ENCODE data around the gene SIVA1.

Gene SIVA1

DNA sequence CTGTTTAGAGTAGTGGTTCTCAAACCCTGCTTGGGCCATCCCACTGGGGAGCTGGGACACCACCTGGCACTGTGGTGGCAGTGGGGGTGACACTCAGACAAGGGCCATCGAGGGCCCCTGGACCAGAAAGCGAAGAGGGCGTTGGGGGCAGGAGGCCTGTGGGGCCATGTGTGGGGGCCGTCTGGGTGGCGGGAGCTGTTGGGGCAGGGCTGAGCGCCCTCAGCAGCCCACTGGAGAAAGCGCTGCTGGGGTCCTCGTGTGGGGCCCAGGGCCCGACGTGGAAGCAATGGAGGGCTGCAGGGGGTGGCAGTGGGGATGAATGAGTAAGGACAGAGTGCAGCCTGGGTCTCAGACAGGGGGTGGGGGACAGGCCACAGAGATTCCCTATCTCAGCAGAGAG is 34.8 kb upstream of the SIVA1 start:
- WGBS (ENCODE audit: extremely low coverage, insufficient coverage, insufficient read length), result no CpG with 5 or more reads among the region's 10 CpGs
- Histone ChIP-seq H2BK5ac (ENCODE audit: low read depth, low read length, poor library complexity) (no peak overlapping the region), H4K12ac (ENCODE audit: low read depth, low read length) (no peak overlapping the region), H4K91ac (ENCODE audit: low read depth, low read length) (no peak overlapping the region), H2BK120ac (ENCODE audit: insufficient read depth, low read length, poor library complexity) (no peak overlapping the region), H3K9ac (ENCODE audit: low read length) (no peak overlapping the region), H3K4me3 (ENCODE audit: low read depth, low read length) (no peak overlapping the region), H3K27ac (ENCODE audit: low read depth, low read length) (no peak overlapping the region), H2AFZ (ENCODE audit: insufficient read depth, low read length, poor library complexity) (no peak overlapping the region), H3K9me3 (ENCODE audit: insufficient read depth, low read depth, low read length) (peaks cover 2% of the 10 kb centered on the region), H3K79me1 (ENCODE audit: low read length) (no peaks in the 10 kb centered on the region), H3K14ac (ENCODE audit: low read length) (no peak overlapping the region), H3K4ac (ENCODE audit: low read depth, low read length) (no peak overlapping the region), H3K4me2 (ENCODE audit: low read length) (no peak overlapping the region), H3K79me2 (ENCODE audit: control insufficient read depth, insufficient read depth, low read length, poor library complexity) (no peaks in the 10 kb centered on the region), H3K4me1 (ENCODE audit: control insufficient read depth in 1 of 2, insufficient read depth in 2 of 2, low read length in 2 of 2) (peaks cover 0 to under 1% of the 10 kb centered on the region in 2 experiments), H3K23ac (ENCODE audit: low read length) (no peak overlapping the region), H3K18ac (ENCODE audit: low read length) (no peak overlapping the region), H3K36me3 (ENCODE audit: control insufficient read depth in 1 of 2, insufficient read depth in 2 of 2, low read length in 2 of 2) (peaks cover 74 to 76% of the 10 kb centered on the region in 2 experiments), H2AK5ac (ENCODE audit: low read length) (no peak overlapping the region), H3K27me3 (ENCODE audit: insufficient read depth, low read length) (no peaks in the 10 kb centered on the region), H4K8ac (ENCODE audit: low read depth, low read length) (no peak overlapping the region), H2BK12ac (ENCODE audit: low read length) (no peak overlapping the region)
- DNase-seq, result no peak

DNA sequence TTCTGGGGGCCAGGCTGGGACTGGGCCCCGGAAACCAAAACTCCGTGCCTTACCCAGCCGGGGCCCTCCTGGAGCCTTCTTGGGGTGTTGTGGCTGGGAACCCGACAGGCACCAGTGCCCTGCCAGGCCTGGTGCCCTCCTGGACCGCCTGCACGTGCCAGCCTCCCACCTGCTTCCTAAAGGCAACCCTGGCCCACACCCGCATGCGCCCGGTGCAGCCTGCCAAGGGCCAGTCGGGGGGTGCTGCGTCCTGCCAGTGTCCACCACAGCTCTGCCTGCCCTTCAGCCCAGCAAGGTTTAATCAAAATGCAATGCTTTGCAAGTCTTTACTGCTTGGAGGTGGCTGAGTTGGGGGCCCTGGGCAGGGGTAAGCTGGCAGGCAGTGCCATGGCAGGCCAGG is 34.1 kb upstream of the SIVA1 start:
- no peak overlapping the region for H2BK5ac ChIP-seq (ENCODE audit: low read depth, low read length, poor library complexity)
- H4K12ac ChIP-seq (ENCODE audit: low read depth, low read length), result no peak overlapping the region
- H3K9ac ChIP-seq (ENCODE audit: low read length), result no peak overlapping the region
- H3K4me1 ChIP-seq (ENCODE audit: control insufficient read depth in 1 of 2, insufficient read depth in 2 of 2, low read length in 2 of 2), result peaks cover 3 to 7% of the 10 kb centered on the region in 2 experiments
- no peaks in the 10 kb centered on the region for H3K27me3 ChIP-seq (ENCODE audit: insufficient read depth, low read length)
- H2AK5ac ChIP-seq (ENCODE audit: low read length), result no peak overlapping the region
- no peak overlapping the region for H2AFZ ChIP-seq (ENCODE audit: insufficient read depth, low read length, poor library complexity)
- H3K4ac ChIP-seq (ENCODE audit: low read depth, low read length), result no peak overlapping the region
- no peaks in the 10 kb centered on the region for H3K79me2 ChIP-seq (ENCODE audit: control insufficient read depth, insufficient read depth, low read length, poor library complexity)
- no peak overlapping the region for H3K18ac ChIP-seq (ENCODE audit: low read length)
- no peak overlapping the region for H3K4me3 ChIP-seq (ENCODE audit: low read depth, low read length)
- no peak overlapping the region for H3K4me2 ChIP-seq (ENCODE audit: low read length)
- peaks cover 2% of the 10 kb centered on the region for H3K9me3 ChIP-seq (ENCODE audit: insufficient read depth, low read depth, low read length)
- no peak overlapping the region for H4K8ac ChIP-seq (ENCODE audit: low read depth, low read length)
- H2BK120ac ChIP-seq (ENCODE audit: insufficient read depth, low read length, poor library complexity), result no peak overlapping the region
- H3K79me1 ChIP-seq (ENCODE audit: low read length), result no peaks in the 10 kb centered on the region
- no peak overlapping the region for H3K27ac ChIP-seq (ENCODE audit: low read depth, low read length)
- peaks cover 67 to 69% of the 10 kb centered on the region in 2 experiments for H3K36me3 ChIP-seq (ENCODE audit: control insufficient read depth in 1 of 2, insufficient read depth in 2 of 2, low read length in 2 of 2)
- no CpG with 5 or more reads among the region's 11 CpGs for WGBS (ENCODE audit: extremely low coverage, insufficient coverage, insufficient read length)
- H2BK12ac ChIP-seq (ENCODE audit: low read length), result no peak overlapping the region
- DNase-seq, result no peak
- no peak overlapping the region for H3K23ac ChIP-seq (ENCODE audit: low read length)
- H4K91ac ChIP-seq (ENCODE audit: low read depth, low read length), result no peak overlapping the region
- no peak overlapping the region for H3K14ac ChIP-seq (ENCODE audit: low read length)

DNA sequence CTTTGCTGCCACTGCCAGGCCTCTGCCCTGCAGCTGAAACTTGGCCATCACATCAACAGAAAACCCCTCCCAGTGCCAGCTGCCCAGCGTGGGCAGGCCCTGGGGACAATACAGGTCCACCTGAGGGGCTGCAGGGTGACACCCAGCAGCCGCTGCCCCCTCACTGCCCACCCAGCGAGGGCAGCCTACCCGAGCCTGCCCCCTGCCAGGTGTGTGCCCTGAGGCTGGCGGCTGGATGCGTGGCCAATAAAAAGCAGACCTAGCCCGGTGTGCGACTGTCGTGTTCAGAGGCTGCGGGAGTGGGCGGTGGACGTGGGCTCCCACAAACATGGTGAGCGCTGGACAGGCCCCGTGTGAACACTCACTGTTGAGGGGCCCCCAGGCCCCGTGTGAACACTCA is 33.6 kb upstream of the SIVA1 start:
- DNase-seq, result no peak
- H3K79me2 ChIP-seq (ENCODE audit: control insufficient read depth, insufficient read depth, low read length, poor library complexity), result peaks cover 2% of the 10 kb centered on the region
- no peak overlapping the region for H3K4me2 ChIP-seq (ENCODE audit: low read length)
- WGBS (ENCODE audit: extremely low coverage, insufficient coverage, insufficient read length), result no CpG with 5 or more reads among the region's 15 CpGs
- no peak overlapping the region for H3K27ac ChIP-seq (ENCODE audit: low read depth, low read length)
- H3K27me3 ChIP-seq (ENCODE audit: insufficient read depth, low read length), result no peaks in the 10 kb centered on the region
- H3K9ac ChIP-seq (ENCODE audit: low read length), result no peak overlapping the region
- no peak overlapping the region for H3K14ac ChIP-seq (ENCODE audit: low read length)
- H3K79me1 ChIP-seq (ENCODE audit: low read length), result peaks cover 2% of the 10 kb centered on the region
- H3K18ac ChIP-seq (ENCODE audit: low read length), result no peak overlapping the region
- peaks cover 3 to 7% of the 10 kb centered on the region in 2 experiments for H3K4me1 ChIP-seq (ENCODE audit: control insufficient read depth in 1 of 2, insufficient read depth in 2 of 2, low read length in 2 of 2)
- H2BK5ac ChIP-seq (ENCODE audit: low read depth, low read length, poor library complexity), result no peak overlapping the region
- no peak overlapping the region for H2BK12ac ChIP-seq (ENCODE audit: low read length)
- H3K4ac ChIP-seq (ENCODE audit: low read depth, low read length), result no peak overlapping the region
- no peak overlapping the region for H4K8ac ChIP-seq (ENCODE audit: low read depth, low read length)
- H4K12ac ChIP-seq (ENCODE audit: low read depth, low read length), result no peak overlapping the region
- H2AK5ac ChIP-seq (ENCODE audit: low read length), result no peak overlapping the region
- H3K36me3 ChIP-seq (ENCODE audit: control insufficient read depth in 1 of 2, insufficient read depth in 2 of 2, low read length in 2 of 2), result peaks cover 62 to 64% of the 10 kb centered on the region in 2 experiments
- no peak overlapping the region for H2AFZ ChIP-seq (ENCODE audit: insufficient read depth, low read length, poor library complexity)
- H2BK120ac ChIP-seq (ENCODE audit: insufficient read depth, low read length, poor library complexity), result no peak overlapping the region
- H3K4me3 ChIP-seq (ENCODE audit: low read depth, low read length), result no peak overlapping the region
- peaks cover 2% of the 10 kb centered on the region for H3K9me3 ChIP-seq (ENCODE audit: insufficient read depth, low read depth, low read length)
- H3K23ac ChIP-seq (ENCODE audit: low read length), result no peak overlapping the region
- no peak overlapping the region for H4K91ac ChIP-seq (ENCODE audit: low read depth, low read length)

DNA sequence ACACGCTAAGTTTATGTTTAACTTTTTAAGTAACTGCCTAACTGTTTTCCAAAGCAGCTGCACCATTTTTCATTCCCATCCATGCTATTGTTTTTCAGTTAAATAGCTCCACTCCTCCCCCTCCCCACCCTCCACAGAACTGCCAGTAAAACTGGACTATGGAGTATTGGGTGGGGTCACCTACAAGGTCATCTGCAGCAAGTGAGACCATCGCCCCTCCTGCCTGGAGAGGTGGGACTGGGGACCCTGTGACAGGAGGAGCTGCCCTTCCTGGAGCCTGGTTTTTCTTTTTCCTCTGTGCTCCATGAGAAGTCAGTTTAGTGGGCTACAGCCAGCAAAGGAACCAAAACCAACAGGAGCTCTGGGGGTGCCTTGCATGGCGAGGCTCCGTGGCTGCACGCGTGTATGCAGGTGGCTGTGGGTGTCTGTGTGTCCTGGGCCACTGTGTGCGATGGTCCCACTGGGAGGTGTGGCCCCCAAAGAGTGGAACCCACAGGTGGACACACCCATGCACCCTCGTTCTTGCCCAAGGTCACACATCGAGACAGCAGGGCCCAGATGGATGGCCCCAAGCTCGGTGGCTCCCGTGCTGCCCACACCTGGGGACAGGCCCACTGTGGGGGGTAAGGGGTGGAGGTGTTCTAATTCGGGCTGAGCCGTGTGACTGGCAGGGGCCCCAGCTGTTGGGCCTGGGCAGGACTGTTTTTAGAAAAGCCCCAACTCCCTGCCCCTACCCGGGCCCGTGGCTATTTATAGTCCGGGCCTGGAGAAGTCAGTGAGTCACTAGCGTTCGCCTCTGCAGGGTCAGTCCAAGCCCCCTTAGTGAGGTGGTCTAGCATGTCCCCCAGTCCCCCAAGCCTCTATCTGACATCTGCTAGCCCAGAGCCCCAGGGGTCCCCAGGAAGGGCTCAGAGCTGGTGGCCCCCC is 31.2 kb upstream of the SIVA1 start:
- Histone ChIP-seq H3K4me1 (ENCODE audit: control insufficient read depth in 1 of 2, insufficient read depth in 2 of 2, low read length in 2 of 2) (peaks cover 3 to 16% of the 10 kb centered on the region in 2 experiments), H3K27me3 (ENCODE audit: insufficient read depth, low read length) (no peaks in the 10 kb centered on the region), H4K91ac (ENCODE audit: low read depth, low read length) (no peak overlapping the region), H3K27ac (ENCODE audit: low read depth, low read length) (no peak overlapping the region), H3K79me2 (ENCODE audit: control insufficient read depth, insufficient read depth, low read length, poor library complexity) (peaks cover 2% of the 10 kb centered on the region), H3K4me2 (ENCODE audit: low read length) (no peak overlapping the region), H2BK5ac (ENCODE audit: low read depth, low read length, poor library complexity) (no peak overlapping the region), H2BK12ac (ENCODE audit: low read length) (no peak overlapping the region), H2BK120ac (ENCODE audit: insufficient read depth, low read length, poor library complexity) (no peak overlapping the region), H3K36me3 (ENCODE audit: control insufficient read depth in 1 of 2, insufficient read depth in 2 of 2, low read length in 2 of 2) (peaks cover 41 to 43% of the 10 kb centered on the region in 2 experiments), H3K79me1 (ENCODE audit: low read length) (peaks cover 2% of the 10 kb centered on the region), H3K9me3 (ENCODE audit: insufficient read depth, low read depth, low read length) (peaks cover 2% of the 10 kb centered on the region), H3K23ac (ENCODE audit: low read length) (no peak overlapping the region), H2AK5ac (ENCODE audit: low read length) (no peak overlapping the region), H2AFZ (ENCODE audit: insufficient read depth, low read length, poor library complexity) (no peak overlapping the region), H4K12ac (ENCODE audit: low read depth, low read length) (no peak overlapping the region), H3K4me3 (ENCODE audit: low read depth, low read length) (no peak overlapping the region), H3K9ac (ENCODE audit: low read length) (no peak overlapping the region), H4K8ac (ENCODE audit: low read depth, low read length) (no peak overlapping the region), H3K4ac (ENCODE audit: low read depth, low read length) (no peak overlapping the region), H3K14ac (ENCODE audit: low read length) (no peak overlapping the region), H3K18ac (ENCODE audit: low read length) (no peak overlapping the region)
- no CpG with 5 or more reads among the region's 18 CpGs for WGBS (ENCODE audit: extremely low coverage, insufficient coverage, insufficient read length)
- DNase-seq, result no peak
